GM12891 (cell line): ENCODE results near the gene ELL.

Experiments used
- DNase-seq: peaks from one replicate; pipeline ENCODE4 v3.0.0; 2011; ENCODE audit warnings: low spot score; ENCODE audit not compliant: insufficient read length
- FAIRE-seq: peaks from 2 replicates; lab custom pipeline; 2011; peaks lifted over from hg19 to GRCh38; lab: Jason Lieb, UNC
- PAX5 ChIP-seq: IDR thresholded peaks from 2 replicates; pipeline ENCODE4 v1.6.1; 2011; ENCODE audit warnings: low read length, moderate library complexity, mild to moderate bottlenecking; ENCODE audit not compliant: insufficient read depth, severe bottlenecking
- POLR2A ChIP-seq: IDR thresholded peaks from 2 replicates; pipeline ENCODE4 v1.6.1; 2011; ENCODE audit warnings: low read depth, low read length, control low read depth
- POLR2AphosphoS5 ChIP-seq: IDR thresholded peaks from 2 replicates; pipeline ENCODE4 v1.6.1; 2011; ENCODE audit warnings: low read depth, low read length, control low read depth
- POU2F2 ChIP-seq: IDR thresholded peaks from 2 replicates; pipeline ENCODE4 v1.6.1; 2011; ENCODE audit warnings: low read depth, mild to moderate bottlenecking, control low read depth, low read length, moderate library complexity
- SPI1 ChIP-seq: IDR thresholded peaks from 2 replicates; pipeline ENCODE4 v1.6.1; 2011; ENCODE audit warnings: low read depth, low read length, control low read depth
- TAF1 ChIP-seq: IDR thresholded peaks from 2 replicates; pipeline ENCODE4 v1.6.1; 2011; ENCODE audit warnings: low read depth, low read length, control low read depth

ELL gene

DNA sequence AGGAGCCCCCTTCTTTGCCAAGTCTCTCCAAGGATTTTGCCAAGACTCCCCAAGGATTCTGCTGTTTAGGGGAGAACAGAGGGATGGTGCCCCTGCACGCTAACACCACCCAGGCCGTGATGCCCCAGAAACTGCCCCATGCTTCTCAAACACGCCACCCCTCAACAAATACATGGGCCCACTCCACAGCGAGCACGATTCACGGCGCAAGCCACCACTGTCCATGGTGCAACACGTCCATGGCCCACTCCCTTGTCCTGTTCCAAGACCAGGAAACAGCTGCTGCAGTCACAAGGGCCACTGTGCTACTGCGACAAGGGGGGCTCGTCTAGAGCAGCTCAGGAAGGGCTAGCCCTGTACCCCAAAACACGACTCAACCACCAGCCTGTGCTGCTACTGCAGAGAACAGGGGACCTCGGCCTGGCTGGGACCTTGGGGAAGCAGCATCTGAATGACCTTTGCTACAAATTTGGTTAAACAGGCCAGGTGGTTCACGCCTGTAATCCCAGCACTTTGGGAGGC is 47.4 kb downstream of the ELL start:
- FAIRE-seq = peak; percentile 9
- DNase-seq = no peak
- TF ChIP-seq TAF1 (no peak), SPI1 (no peak), POU2F2 (no peak), POLR2AphosphoS5 (no peak), PAX5 (no peak), POLR2A (no peak)

DNA sequence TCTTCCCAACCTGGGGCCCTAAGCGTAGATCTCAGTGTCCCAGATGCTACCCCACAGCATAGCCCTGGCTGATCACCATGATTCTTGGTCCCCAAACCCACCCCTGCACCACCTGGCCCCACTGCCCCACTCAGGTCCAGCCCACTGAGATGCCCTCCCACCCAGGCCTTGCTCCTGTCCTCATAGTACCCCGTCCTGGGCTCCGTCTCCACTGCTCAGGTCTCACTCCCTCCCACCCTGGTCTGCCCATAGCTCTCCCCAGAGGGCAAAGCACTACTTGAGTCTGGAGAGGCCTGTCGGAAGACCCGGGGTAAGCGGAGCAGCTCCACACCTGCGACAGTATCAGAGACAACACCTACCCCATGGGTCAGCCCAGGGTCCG is 48.2 kb downstream of the ELL start:
- no peak for TF ChIP-seq POLR2A
- TF ChIP-seq POU2F2 = no peak
- TF ChIP-seq POLR2AphosphoS5 = no peak
- TF ChIP-seq PAX5 = no peak
- FAIRE-seq (no peak), DNase-seq (no peak)

DNA sequence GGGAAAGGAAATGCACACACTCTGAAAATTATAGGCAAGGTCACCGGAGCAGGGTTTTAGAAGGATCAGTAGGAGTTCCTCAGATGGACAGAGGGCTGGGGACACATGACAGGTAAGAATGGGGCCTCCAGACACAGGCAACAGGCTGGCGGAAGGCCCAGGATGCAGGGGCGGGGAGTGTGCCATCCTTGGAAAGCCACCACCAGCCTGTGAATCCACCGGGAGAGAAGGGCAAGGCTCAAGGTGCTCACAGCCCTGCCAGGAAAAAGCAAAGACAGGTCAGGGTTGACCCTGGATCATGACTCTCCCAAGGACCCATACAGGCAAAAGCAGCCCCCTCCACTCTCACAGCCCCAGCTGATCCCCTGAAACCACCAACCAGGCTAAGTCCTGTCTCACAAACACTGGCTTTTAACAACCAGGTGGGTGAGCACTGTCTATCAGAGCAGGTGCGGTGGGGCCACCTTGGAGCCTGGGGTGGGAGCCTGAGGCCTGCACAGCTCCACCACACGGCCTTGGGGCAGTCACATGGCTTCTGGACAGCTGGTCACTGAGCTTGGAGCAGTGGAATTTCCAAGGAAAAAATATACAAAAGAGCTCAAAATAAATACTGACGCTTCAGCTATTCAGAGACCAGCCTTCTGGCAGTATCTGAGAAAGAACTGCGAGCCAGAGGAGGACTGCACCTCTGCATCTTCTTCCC is 48.7 kb downstream of the ELL start:
- TF ChIP-seq TAF1 (no peak), POLR2AphosphoS5 (no peak), POU2F2 (no peak), SPI1 (no peak), PAX5 (no peak), POLR2A (no peak)
- no peak for DNase-seq
- FAIRE-seq = no peak

DNA sequence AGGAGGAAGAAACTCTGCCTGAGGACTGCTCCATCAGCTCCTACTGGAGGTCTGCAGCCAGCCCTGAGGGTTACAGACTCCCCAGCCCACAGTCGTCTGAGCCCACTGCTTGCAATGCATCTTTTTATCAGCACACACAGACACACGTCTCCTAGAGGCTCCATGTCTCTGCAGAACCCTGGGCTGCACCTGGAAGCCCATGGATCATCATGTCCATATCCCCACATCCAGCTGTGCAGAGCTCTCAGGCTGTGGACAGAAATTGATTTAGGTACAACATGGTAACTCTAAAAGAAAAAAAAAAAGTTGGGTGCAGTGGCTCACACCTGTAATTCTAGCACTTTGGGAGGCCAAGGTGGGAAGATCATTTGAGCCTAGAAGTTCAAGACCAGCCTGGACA is 51.1 kb downstream of the ELL start:
- no peak for FAIRE-seq
- no peak for DNase-seq
- TF ChIP-seq POLR2A (no peak), POU2F2 (no peak), PAX5 (no peak), SPI1 (no peak), POLR2AphosphoS5 (no peak), TAF1 (no peak)

DNA sequence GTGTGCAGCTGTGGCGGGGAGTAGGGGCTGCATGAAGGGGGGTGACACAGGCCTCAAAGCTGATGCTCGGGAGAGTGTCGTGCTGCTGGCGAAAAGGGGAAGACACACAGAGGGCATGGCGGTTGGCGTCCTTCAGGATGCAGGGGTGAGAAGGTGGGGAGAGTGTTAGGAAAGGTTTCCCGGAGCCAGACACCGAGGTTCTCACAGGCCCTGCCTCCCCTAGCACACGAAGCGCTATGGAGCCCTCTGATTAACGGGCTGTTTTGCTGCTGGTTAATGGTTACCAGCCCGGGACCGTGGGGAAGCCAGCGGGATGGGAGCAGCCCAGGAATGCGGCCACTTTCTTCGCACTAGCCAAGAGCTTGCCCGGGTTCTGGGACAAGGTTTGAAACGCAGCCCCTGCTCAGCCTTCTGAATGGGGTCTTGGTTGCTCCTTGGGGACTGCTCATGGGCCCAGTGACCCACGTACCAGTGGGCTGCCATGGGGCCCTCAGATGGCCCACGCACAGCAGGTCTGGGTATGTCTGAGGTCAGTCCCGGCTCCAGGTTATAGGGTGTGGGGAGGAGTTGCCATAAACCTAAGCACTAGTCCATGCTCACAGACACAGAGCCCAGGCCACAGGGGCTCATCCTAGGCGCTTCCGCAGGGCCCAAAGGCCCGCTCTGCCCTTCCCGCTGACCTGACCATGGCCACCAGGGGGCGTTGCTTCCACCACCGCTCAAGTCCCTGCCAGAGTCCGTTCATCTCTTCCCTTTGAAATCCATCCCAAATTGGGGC is 52.6 kb downstream of the ELL start:
- TF ChIP-seq TAF1 = no peak
- no peak for TF ChIP-seq POLR2AphosphoS5
- no peak for TF ChIP-seq SPI1
- TF ChIP-seq POLR2A = no peak
- no peak for TF ChIP-seq PAX5
- TF ChIP-seq POU2F2 = no peak
- DNase-seq (peak; percentile 77), FAIRE-seq (peak; percentile 65)

DNA sequence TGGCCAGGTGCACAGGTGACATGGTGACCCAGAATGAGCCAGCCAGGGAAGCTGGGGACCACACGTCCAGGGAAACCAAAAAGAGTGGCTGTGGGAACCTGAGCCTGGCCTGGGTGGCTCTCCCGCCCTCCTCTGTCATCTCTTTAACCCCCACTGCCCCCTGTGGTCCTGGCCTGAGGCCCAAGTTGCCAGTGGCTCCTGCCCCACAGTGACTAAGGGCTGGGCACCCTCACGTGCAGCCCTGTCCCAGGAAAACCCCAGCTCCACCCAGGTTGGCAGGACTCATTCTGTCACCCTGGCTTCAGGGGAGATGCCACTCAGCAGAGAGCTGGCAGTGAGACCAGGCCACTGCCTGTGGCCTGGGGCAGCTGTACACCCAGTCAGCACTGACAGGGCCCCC is 53.4 kb downstream of the ELL start:
- TF ChIP-seq POU2F2 (no peak), TAF1 (no peak), POLR2A (no peak), SPI1 (no peak), PAX5 (no peak), POLR2AphosphoS5 (no peak)
- FAIRE-seq (no peak), DNase-seq (no peak)

DNA sequence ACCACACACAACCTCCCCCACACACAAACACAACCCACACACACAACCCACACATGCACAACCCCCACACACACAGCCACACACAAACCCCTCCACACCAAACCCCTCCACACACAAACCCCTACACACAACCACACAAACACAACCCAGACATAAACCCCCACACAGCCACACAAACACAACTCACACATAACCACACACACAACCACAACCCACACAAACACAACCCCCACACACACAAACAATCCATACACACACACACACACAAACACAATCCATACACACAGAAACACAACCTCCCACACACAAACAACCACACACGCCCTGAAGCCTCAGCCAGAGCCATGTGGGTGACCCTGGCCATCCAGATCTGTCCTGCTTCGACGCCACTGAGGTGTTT is 53.9 kb downstream of the ELL start:
- DNase-seq (no peak), FAIRE-seq (peak; percentile 41)
- TF ChIP-seq TAF1 = no peak
- no peak for TF ChIP-seq POU2F2
- TF ChIP-seq SPI1 = no peak

DNA sequence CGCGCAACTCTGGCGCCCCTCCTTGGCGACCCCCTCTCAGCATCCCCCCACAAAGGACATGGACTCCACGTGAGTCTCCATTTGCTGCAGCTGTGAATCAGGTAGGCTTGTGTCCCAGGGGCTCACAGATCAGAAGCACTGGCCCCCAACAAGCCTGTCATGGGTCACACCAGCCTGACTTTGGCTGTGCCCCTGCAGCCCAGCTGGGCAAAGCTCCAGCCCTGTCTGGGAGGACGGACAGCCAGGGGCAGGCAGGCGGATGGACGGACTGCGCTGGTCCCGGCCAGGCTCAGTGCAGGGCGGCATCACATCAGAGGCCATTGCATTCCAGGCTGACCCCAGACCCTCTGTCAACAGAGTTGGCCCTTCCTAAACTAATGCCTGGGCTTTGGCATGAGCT is 55.5 kb downstream of the ELL start:
- TF ChIP-seq POLR2A = no peak
- no peak for TF ChIP-seq POLR2AphosphoS5
- no peak for TF ChIP-seq SPI1
- TF ChIP-seq POU2F2 = no peak
- TF ChIP-seq PAX5 = no peak
- FAIRE-seq = no peak
- DNase-seq = no peak

DNA sequence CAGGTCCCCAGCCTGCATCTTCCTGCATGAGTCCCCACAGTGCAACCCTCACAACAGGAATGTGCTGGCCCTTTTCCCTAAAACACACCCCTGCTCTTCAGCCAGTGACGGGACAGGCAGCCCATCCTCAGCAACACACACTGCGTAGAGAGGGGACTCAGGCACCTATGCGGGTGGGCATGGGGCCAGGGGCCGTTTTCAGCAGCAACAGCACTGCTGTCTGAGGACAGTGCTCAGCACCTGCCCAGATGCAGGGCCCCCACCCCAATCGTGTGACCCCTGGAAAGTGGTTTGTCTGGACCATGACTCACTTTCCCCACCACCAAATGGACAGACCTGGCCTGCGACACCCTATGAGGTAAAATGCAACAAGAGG is 55.9 kb downstream of the ELL start:
- FAIRE-seq = no peak

More for the DNA sequence above, 55.9 kb downstream of the ELL start:
- DNase-seq = no peak
- TF ChIP-seq POU2F2 = no peak
- no peak for TF ChIP-seq PAX5
- TF ChIP-seq POLR2A = no peak
- no peak for TF ChIP-seq TAF1
- no peak for TF ChIP-seq SPI1
- TF ChIP-seq POLR2AphosphoS5 = no peak
